Measurements from ENCODE around the gene PIAS4.

PIAS4 gene

DNA sequence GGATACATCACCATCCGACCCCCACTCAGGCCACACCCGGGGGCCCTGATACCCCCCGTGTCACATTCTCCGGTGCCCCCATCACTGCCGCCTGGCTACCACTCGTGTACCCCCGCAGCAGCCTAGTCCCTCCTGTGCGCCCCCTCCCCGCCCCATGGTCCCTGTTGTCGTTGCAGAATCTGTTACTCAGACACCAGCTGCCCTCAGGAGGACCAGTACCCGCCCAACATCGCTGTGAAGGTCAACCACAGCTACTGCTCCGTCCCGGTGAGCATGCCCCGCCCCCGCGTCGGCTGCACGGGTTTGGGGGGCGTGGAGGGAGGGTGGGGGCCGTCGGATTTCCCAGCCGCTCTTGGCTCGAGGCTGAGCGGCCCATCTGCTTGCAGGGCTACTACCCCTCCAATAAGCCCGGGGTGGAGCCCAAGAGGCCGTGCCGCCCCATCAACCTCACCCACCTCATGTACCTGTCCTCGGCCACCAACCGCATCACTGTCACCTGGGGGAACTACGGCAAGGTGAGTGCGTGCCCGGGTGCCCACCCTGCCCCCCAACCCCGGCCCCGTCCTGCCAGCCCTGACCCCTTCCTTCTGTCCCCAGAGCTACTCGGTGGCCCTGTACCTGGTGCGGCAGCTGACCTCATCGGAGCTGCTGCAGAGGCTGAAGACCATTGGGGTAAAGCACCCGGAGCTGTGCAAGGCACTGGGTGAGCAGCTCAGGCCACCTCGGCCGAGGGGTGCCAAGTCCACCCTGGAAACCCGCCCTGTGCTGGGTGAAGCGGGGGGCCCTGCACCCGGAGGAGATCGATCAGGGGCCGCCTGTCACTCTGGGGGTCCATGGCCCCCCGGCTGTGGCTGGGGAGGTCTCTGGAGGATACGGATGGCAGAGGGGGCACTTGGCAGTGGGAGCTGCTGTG lies 21.1 kb downstream of the PIAS4 start:
- no peak overlapping the region for H3K4me3 ChIP-seq (ENCODE audit: low read depth, low read length)
- POLR2A ChIA-PET: no interaction called here
- no peak for DNase-seq (ENCODE audit: low read depth, low spot score)
- CTCF ChIA-PET: interaction anchor here (1.1 kb wide), 1 partner anchor 41 kb away, joined by 4 read pairs; no protein-coding TSS in a partner anchor
- TF ChIP-seq, protein P1, sequence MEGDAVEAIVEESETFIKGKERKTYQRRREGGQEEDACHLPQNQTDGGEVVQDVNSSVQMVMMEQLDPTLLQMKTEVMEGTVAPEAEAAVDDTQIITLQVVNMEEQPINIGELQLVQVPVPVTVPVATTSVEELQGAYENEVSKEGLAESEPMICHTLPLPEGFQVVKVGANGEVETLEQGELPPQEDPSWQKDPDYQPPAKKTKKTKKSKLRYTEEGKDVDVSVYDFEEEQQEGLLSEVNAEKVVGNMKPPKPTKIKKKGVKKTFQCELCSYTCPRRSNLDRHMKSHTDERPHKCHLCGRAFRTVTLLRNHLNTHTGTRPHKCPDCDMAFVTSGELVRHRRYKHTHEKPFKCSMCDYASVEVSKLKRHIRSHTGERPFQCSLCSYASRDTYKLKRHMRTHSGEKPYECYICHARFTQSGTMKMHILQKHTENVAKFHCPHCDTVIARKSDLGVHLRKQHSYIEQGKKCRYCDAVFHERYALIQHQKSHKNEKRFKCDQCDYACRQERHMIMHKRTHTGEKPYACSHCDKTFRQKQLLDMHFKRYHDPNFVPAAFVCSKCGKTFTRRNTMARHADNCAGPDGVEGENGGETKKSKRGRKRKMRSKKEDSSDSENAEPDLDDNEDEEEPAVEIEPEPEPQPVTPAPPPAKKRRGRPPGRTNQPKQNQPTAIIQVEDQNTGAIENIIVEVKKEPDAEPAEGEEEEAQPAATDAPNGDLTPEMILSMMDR (IDR thresholded peaks at IDR 0.05; ENCODE audit: insufficient read depth, low read length, missing control alignments): no peak

DNA sequence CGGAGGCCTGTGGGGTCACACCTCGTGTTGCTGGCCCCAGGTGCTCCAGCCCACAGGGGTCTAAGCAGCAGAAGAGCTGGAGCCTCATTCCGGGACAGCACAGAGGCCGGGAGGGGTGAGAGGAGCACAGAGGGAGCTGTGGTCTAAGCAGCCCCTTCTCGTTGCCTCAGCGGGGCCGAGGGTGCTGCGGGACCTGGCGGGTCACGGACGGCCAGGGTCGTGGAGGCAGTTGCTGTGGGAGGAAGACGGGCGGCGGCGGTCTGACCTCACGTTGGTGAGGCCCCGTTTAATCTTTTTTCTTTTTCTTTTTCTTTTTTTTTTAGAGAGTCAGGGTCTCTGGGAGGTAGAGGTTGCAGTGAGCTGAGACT lies 21.7 kb downstream of the PIAS4 start:
- no peak overlapping the region for H3K4me3 ChIP-seq (ENCODE audit: low read depth, low read length)
- ChIA-PET CTCF (no interaction called here), POLR2A (no interaction called here)
- DNase-seq (ENCODE audit: low read depth, low spot score): no peak
- TF ChIP-seq, protein P1 (IDR thresholded peaks at IDR 0.05; ENCODE audit: insufficient read depth, low read length, missing control alignments): no peak

DNA sequence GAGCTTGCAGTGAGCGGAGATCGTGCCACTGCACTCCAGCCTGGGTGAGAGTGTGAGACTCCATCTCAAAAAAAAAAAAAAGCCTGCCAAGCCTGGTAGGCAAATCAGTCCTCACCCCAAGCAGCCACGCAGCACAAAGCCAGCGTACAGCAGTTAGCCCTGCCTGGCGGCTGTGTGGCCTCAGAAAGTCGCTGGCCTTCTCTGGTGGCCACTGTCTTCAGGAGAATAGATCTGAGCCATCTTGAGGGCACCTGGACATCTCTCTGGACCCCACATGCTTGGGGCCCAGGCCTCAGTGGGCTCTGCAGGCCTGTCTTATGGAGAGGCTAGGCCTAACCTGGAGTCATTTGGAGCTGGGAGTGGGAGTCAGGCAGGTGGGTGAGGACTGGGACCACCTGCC lies 23.0 kb downstream of the PIAS4 start:
- no peak overlapping the region for H3K4me3 ChIP-seq (ENCODE audit: low read depth, low read length)
- TF ChIP-seq, protein P1 (IDR thresholded peaks at IDR 0.05; ENCODE audit: insufficient read depth, low read length, missing control alignments): no peak
- CTCF ChIA-PET: no interaction called here
- POLR2A ChIA-PET: no interaction called here
- DNase-seq (ENCODE audit: low read depth, low spot score): no peak

DNA sequence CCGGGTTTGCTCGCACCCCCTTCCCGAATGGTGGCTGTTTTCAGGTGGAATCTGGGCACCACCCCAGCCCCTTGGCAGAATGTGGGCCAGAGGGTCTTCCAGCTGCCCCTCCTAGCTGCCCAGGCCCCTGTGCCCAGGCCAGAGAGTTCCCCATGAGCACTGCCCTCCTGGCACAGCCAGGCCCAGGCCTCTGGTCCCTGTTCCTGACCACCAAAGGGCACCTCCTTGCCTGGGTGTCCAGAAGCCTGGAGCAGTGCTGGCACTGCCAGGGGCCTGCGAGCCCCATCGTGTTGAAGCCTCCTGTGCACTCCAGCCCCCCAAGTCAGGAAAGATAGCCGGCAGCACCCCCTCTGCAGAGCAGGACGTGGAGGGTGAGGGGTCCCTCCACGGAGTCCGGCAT lies 23.4 kb downstream of the PIAS4 start:
- TF ChIP-seq, protein P1 (IDR thresholded peaks at IDR 0.05; ENCODE audit: insufficient read depth, low read length, missing control alignments): no peak
- H3K4me3 ChIP-seq (ENCODE audit: low read depth, low read length): no peak overlapping the region
- CTCF ChIA-PET: no interaction called here
- DNase-seq (ENCODE audit: low read depth, low spot score): no peak
- POLR2A ChIA-PET: no interaction called here

DNA sequence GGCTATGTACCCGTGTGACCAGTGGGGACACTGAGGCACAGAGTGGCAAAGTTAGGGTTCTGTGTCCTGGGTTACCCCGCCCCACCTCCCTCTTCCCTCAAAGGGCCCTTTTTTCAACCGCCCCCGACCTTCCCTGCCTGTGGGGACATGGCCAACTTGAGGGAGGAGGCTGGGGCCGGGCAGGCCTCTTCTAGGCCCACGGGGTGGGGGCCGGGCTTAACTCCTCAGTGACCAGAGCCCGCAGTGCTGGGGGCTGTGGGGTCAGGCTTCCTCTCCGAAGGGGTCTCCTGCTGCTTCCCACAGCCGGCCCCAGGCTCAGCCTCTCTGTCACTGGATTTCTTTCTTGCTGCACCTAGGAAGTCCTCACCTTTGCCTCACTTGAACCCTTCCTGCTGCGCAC lies 23.9 kb downstream of the PIAS4 start:
- POLR2A ChIA-PET: no interaction called here
- H3K4me3 ChIP-seq (ENCODE audit: low read depth, low read length): no peak overlapping the region
- CTCF ChIA-PET: no interaction called here
- TF ChIP-seq, protein P1 (IDR thresholded peaks at IDR 0.05; ENCODE audit: insufficient read depth, low read length, missing control alignments): no peak
- DNase-seq (ENCODE audit: low read depth, low spot score): no peak

DNA sequence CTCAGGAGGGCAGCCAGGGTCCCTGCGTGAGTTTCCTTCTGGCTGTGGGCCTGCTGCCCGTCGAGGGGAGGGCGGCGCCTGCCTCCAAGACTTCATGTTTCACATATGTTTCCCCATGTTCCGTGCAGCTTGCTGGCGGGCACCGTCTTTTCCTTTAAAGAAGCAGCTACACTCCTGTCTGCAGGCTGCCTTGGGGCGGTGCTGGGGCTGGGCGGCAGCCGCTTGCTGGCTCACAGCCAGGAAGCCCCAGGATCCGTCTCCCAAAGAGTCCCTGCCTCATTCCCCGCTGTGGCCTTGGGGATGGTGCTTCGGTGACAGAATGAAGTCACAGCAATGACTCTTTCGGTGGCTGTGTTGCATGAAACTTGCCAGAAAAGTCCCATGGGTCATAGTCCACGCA lies 24.9 kb downstream of the PIAS4 start:
- DNase-seq (ENCODE audit: low read depth, low spot score): no peak
- CTCF ChIA-PET: no interaction called here
- no peak overlapping the region for H3K4me3 ChIP-seq (ENCODE audit: low read depth, low read length)
- POLR2A ChIA-PET: interaction anchor here (1.6 kb wide), 1 partner anchor 26 kb away, joined by 3 read pairs; no protein-coding TSS in a partner anchor
- TF ChIP-seq, protein P1 (IDR thresholded peaks at IDR 0.05; ENCODE audit: insufficient read depth, low read length, missing control alignments): no peak
